Transverse colon (tissue), 4 donors: ENCODE data around the gene OR52W1. TPM values are rescaled to one million over a fixed set of nuclear protein-coding genes. Genes with fewer than 3 reads are reported as not detected.

Source experiments
- DNase-seq: peaks from one replicate; pipeline ENCODE4 v3.0.0-alpha.2; 2019
- H3K27ac ChIP-seq, 4 donors: fragments of 200-600 bp; sonication (generic); 2 replicates each; pipeline ENCODE4 v1.5.1; 2016 to 2018; ENCODE audit warnings: inconsistent platforms in 4 of 4
- H3K27me3 ChIP-seq: fragments of 200-600 bp; sonication (generic); 2 replicates; pipeline ENCODE4 v1.5.1; 2017; ENCODE audit warnings: inconsistent platforms
- H3K36me3 ChIP-seq, 4 donors: fragments of 200-600 bp; sonication (generic); 2 replicates each; pipeline ENCODE4 v1.5.1; 2017 to 2019; ENCODE audit warnings: inconsistent platforms in 4 of 4
- H3K4me1 ChIP-seq, 4 donors: fragments of 200-600 bp; sonication (generic); 2 replicates each; pipeline ENCODE4 v1.5.1; 2017 to 2020; ENCODE audit warnings: inconsistent platforms in 4 of 4
- H3K4me3 ChIP-seq, 4 donors: fragments of 200-600 bp; sonication (generic); 1 replicate in 1 of 4; 2 replicates in 3 of 4; pipeline versions ENCODE4 v1.5.1 to v1.6.1; 2017 to 2019; ENCODE audit warnings: inconsistent platforms in 4 of 4
- H3K9me3 ChIP-seq, 2 donors: fragments of 200-600 bp; sonication (generic); 2 replicates each; pipeline ENCODE4 v1.5.1; 2017 to 2019; ENCODE audit warnings: inconsistent platforms in 2 of 2
- CTCF ChIP-seq, 5 experiments: fragments of 200-600 bp in 3 of 5; fragments of 450-650 bp in 2 of 5; sonication (generic) in 3 of 5; IDR thresholded peaks; 1 replicate in 2 of 5; 2 replicates in 3 of 5; pipeline ENCODE4 v1.5.1; 2016 to 2017; ENCODE audit warnings: antibody characterized with exemption in 5 of 5, inconsistent platforms in 3 of 5, mild to moderate bottlenecking in 2 of 5, moderate library complexity in 1 of 5
- EP300 ChIP-seq: sonication (generic); formaldehyde crosslinking; IDR thresholded peaks from one replicate; pipeline ENCODE4 v1.6.1; 2017; ENCODE audit warnings: antibody characterized with exemption, low read depth
- POLR2A ChIP-seq: fragments of 450-650 bp; IDR thresholded peaks from one replicate; pipeline ENCODE4 v1.6.1; 2016; ENCODE audit warnings: antibody characterized with exemption, mild to moderate bottlenecking, moderate library complexity
- POLR2AphosphoS5 ChIP-seq, 3 donors: sonication (generic); formaldehyde crosslinking; IDR thresholded peaks; one replicate each; pipeline ENCODE4 v1.6.1; 2016; ENCODE audit warnings: antibody characterized with exemption in 3 of 3
- WGBS, 2 donors: methylation state at CpG; one replicate each; pipeline ENCODE4 v1.1.5; 2018; ENCODE audit warnings: low coverage in 1 of 2; 5-methylcytosine and 5-hydroxymethylcytosine counted together
- in situ Hi-C, 4 donors: fragments of 200-750 bp; cut with MboI; loops; one replicate each; pipeline versions ENCODE4 v1.15.0 to v1.15.1; 2017; ENCODE audit warnings: low sequenced_read_pairs in 3 of 4, low pct_ligation_motif_present in 1 of 4, low pct_unique_long_range_greater_than_20kb in 1 of 4
- intact Hi-C: fragments of 100-400 bp; cut with DNase I; formaldehyde crosslinking; loops from one replicate; pipeline ENCODE4 v1.15.1; 2023; ENCODE audit warnings: low total_unique reads
- total RNA-seq, 4 donors: library from RNA; depleted of rRNA; stranded (reverse); fragments of >200 nt; gene quantifications; one replicate each; pipeline ENCODE4 v1.1.0, GENCODE V29; 2016

Gene OR52W1
- total RNA-seq, 4 donors from 2014 or later: not detected

GRCh38 chr11:6170226-6170625 is 28.8 kb upstream of the OR52W1 start, which contains the start of gene OR52B2:
Gene OR52B2 (minus strand): TSS chr11:6170326. CDS start chr11:6170326, 0 bp downstream.
- no peak within 1 kb of the TSS for H3K4me3 ChIP-seq
- 57 to 58% methylated on average over 1 of the region's 1 CpG for WGBS, 2 donors
- no peaks in the 10 kb centered on the region for H3K27me3 ChIP-seq
- no peak within 1 kb of the TSS for H3K27ac ChIP-seq
- in situ Hi-C loops (no loop called here), intact Hi-C loops (no loop called here)
- TF ChIP-seq EP300 (no peak), CTCF (IDR thresholded peaks at IDR 0.05) (no peak), POLR2AphosphoS5 (IDR thresholded peaks at IDR 0.05) (no peak), POLR2A (no peak)
- peaks cover under 1 to 2% of the 10 kb centered on the region in 2 donors for H3K9me3 ChIP-seq
- no peaks in the 10 kb centered on the region for H3K4me1 ChIP-seq
- H3K36me3 ChIP-seq: no peaks in the 10 kb centered on the region
- no peak for DNase-seq

DNA sequence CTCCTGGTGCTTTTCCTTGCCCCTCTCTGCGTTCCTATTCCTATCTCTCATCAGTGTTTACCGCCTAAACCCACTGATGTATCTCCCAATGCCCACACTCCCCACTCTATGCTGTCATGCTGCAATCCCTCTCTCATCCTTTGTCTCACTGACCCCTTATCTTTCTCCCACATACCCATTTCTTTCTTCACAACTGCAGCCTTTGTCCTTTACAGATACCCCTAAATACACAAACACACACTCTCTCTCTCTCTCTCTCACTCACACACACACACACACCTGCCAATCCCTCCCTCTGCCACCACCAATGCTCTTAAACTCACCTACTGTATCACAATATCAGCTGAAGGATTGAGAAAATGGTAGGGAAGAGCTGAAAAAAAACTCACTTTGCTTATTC is 23.6 kb upstream of the OR52W1 start:
- TF ChIP-seq EP300 (no peak), CTCF (IDR thresholded peaks at IDR 0.05) (no peak), POLR2AphosphoS5 (IDR thresholded peaks at IDR 0.05) (no peak), POLR2A (no peak)
- H3K27ac ChIP-seq: no peak overlapping the region
- DNase-seq: no peak
- no peaks in the 10 kb centered on the region for H3K36me3 ChIP-seq
- no peaks in the 10 kb centered on the region for H3K9me3 ChIP-seq
- in situ Hi-C loops (no loop called here), intact Hi-C loops (no loop called here)
- WGBS, 2 donors: 56 to 75% methylated on average over 2 of the region's 2 CpGs
- H3K4me3 ChIP-seq: no peak overlapping the region
- no peaks in the 10 kb centered on the region for H3K27me3 ChIP-seq
- H3K4me1 ChIP-seq: no peaks in the 10 kb centered on the region

DNA sequence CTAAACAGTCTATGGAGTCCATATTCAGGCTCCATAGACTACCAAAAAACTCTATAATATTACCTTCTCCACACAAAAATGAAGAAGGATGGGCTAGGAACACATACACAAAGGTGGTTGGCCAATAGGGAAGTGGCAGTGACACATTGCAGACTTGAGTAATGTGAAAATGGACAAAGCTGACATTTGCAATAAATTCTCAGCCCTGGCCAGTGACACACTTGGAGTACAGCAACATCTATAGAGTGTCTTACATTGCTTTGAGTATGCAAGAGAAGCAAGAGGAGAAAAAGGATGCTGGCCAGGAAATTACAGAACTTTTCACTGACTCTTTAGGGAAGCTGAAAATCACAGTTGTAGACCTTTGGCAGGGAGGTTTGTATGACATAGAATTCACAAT is 7.3 kb upstream of the OR52W1 start:
- Histone ChIP-seq H3K9me3 (no peaks in the 10 kb centered on the region), H3K27me3 (no peaks in the 10 kb centered on the region), H3K4me1 (no peaks in the 10 kb centered on the region), H3K4me3 (no peak overlapping the region), H3K27ac (no peak overlapping the region), H3K36me3 (no peaks in the 10 kb centered on the region)
- in situ Hi-C loops (no loop called here), intact Hi-C loops (no loop called here)
- TF ChIP-seq POLR2AphosphoS5 (IDR thresholded peaks at IDR 0.05) (no peak), CTCF (IDR thresholded peaks at IDR 0.05) (no peak), EP300 (no peak), POLR2A (no peak)
- DNase-seq: no peak

DNA sequence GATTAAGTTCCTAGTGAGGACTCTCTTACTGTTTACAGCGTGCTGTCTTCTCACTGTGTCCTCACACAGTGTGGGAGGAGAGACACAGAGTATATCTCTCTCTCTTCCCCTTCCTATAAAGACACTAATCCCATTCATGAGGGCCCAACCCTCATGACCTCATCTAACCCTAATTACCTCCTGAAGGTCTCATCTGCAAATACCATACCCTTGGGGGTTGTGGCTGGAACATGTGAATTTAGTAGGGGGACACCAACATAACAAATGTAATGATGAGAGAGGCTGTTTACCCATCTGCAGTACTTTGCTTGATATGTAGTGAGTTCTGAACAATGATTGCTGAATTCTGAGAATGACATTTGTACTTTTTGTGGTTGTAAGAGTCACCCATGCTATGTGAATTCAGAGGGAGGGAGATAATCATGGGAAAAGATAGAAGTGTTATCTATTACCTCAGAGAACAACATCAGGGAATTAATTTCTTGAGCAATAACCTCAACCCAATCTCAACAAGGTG is 4.9 kb upstream of the OR52W1 start:
- Histone ChIP-seq H3K4me1 (no peaks in the 10 kb centered on the region), H3K27ac (no peak overlapping the region), H3K27me3 (no peaks in the 10 kb centered on the region), H3K9me3 (no peaks in the 10 kb centered on the region), H3K4me3 (no peak overlapping the region), H3K36me3 (no peaks in the 10 kb centered on the region)
- no peak for DNase-seq
- intact Hi-C loops: no loop called here
- no peak for TF ChIP-seq EP300
- TF ChIP-seq POLR2A: no peak
- TF ChIP-seq POLR2AphosphoS5 (IDR thresholded peaks at IDR 0.05): no peak
- TF ChIP-seq CTCF (IDR thresholded peaks at IDR 0.05): no peak
- 83% methylated on average over 1 of the region's 1 CpG; no CpG with 5 or more reads in 1 of the 2 donors for WGBS, 2 donors
- in situ Hi-C loops: no loop called here
